Uterus (tissue), 2 donors: ENCODE measurements around the gene RAB32.

ENCODE experiments used
- CTCF ChIP-seq, 4 experiments: fragments of 200-600 bp in 2 of 4; fragments of 450-650 bp in 2 of 4; sonication (generic) in 2 of 4; IDR thresholded peaks; one replicate each; pipeline ENCODE4 v1.5.1; 2016 to 2019; ENCODE audit warnings: antibody characterized with exemption in 4 of 4, mild to moderate bottlenecking in 2 of 4, moderate library complexity in 1 of 4
- POLR2A ChIP-seq, 2 donors: fragments of 450-650 bp; IDR thresholded peaks; one replicate each; pipeline ENCODE4 v1.6.1; 2016; ENCODE audit warnings: antibody characterized with exemption in 2 of 2, mild to moderate bottlenecking in 1 of 2, moderate library complexity in 1 of 2

- TF ChIP-seq POLR2A (IDR thresholded peaks at IDR 0.05) (no peak), CTCF (IDR thresholded peaks at IDR 0.05) (no peak)
These were observed 1.9 kb downstream of the RAB32 start for GRCh38 chr6:146545581-146545980.
